Fibroblast of the aortic adventitia (primary cell): ENCODE data around the gene RUBCNL. TPM values are rescaled to one million over a fixed set of nuclear protein-coding genes. Genes with fewer than 3 reads are reported as not detected.
"Not testable (repeated sequence)": the region's sequence is repeated elsewhere in the genome, so short reads cannot be mapped to it uniquely, and the experiment has no call there.

Source experiments
- DNase-seq: peaks from one replicate; pipeline ENCODE4 v3.0.0-alpha.2; 2010; ENCODE audit warnings: low read depth
- H3K4me3 ChIP-seq: 2 replicates; pipeline ENCODE4 v1.5.1; 2011; ENCODE audit warnings: low read depth, mild to moderate bottlenecking, control low read depth, low read length, moderate library complexity
- CTCF ChIP-seq: IDR thresholded peaks from 2 replicates; pipeline ENCODE4 v1.5.1; 2011; ENCODE audit warnings: mild to moderate bottlenecking, low read length, control low read depth, inconsistent platforms; ENCODE audit not compliant: insufficient read depth
- total RNA-seq: library from RNA; depleted of rRNA; stranded (reverse); fragments of >200 nt; gene quantifications from 2 replicates; pipeline ENCODE4 v1.2.3, GENCODE V29; 2012; ENCODE audit warnings: low replicate concordance

Gene RUBCNL, protein sequence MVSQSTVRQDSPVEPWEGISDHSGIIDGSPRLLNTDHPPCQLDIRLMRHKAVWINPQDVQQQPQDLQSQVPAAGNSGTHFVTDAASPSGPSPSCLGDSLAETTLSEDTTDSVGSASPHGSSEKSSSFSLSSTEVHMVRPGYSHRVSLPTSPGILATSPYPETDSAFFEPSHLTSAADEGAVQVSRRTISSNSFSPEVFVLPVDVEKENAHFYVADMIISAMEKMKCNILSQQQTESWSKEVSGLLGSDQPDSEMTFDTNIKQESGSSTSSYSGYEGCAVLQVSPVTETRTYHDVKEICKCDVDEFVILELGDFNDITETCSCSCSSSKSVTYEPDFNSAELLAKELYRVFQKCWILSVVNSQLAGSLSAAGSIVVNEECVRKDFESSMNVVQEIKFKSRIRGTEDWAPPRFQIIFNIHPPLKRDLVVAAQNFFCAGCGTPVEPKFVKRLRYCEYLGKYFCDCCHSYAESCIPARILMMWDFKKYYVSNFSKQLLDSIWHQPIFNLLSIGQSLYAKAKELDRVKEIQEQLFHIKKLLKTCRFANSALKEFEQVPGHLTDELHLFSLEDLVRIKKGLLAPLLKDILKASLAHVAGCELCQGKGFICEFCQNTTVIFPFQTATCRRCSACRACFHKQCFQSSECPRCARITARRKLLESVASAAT
- total RNA-seq, result 0.16 and 4.6 TPM in 2 replicates

DNA sequence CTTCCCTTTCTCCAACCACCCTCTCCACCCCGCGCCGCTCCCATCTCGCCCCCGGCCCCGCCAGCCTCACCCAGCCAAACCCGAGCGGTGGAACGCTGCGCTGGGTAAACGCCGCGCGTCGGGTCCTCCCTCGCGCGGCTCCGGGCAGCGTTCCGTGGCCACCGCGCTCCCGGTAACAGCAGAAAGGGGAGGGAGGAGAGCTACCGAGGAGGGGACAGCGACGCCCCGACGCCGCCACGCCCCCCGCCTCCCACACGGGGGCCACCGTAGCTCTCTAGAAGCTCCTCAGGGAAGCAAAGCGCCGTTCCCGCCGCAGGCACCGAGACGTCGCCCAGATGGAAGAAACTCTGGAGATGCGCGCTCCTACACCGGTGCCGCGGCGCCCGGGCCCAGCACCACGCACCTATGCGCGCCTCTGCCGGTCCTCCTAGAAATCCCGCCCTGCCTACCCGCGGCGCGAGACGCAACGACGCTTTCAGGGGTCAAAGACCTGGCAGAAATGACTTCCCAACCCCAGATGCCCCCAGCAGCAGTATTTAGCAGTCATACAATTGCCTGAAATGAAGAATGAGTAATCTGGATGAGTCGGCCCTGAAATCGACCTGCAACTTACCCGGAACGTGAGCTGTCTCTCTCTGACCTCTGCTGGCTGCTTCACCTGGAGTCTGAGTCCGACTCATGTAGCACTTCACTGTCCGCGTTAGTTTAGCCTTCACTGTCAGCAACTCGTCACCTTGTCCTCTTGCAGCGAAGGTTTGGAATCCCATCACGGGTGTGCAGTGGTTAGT lies at the start of gene RUBCNL:
RUBCNL (minus strand) TSS at position 189 of the 788 bp plus-strand sequence. CDS start 14,777 bp downstream, outside the sequence.
- no peak for DNase-seq
- TF ChIP-seq CTCF, result no peak
- peak within 1 kb of the TSS; percentile 63 for H3K4me3 ChIP-seq

DNA sequence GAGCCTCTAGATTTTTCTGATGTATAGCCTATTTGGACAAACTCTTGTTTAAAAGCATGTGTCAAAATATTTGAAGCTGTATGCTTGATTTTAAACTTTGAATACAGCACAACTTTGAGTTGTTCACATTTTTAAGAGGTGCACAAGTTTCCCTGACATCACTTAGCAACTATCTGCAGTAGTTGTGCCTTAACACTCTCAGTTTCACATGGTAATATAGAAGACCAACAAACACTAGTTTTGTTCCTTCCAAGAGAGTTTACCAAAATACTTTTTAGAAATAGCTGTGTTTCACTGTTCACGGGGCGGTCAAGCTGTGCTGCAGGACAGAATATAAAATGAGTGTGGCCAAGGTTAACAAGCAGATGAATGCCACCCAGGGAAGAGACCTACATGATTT lies 42.5 kb upstream of the RUBCNL start:
- H3K4me3 ChIP-seq, DNase-seq: not testable (repeated sequence)

- no peak for DNase-seq
- H3K4me3 ChIP-seq, result no peak overlapping the region
- TF ChIP-seq CTCF, result no peak
These were observed 18.4 kb upstream of the RUBCNL start for GRCh38 chr13:46405457-46405856.

DNA sequence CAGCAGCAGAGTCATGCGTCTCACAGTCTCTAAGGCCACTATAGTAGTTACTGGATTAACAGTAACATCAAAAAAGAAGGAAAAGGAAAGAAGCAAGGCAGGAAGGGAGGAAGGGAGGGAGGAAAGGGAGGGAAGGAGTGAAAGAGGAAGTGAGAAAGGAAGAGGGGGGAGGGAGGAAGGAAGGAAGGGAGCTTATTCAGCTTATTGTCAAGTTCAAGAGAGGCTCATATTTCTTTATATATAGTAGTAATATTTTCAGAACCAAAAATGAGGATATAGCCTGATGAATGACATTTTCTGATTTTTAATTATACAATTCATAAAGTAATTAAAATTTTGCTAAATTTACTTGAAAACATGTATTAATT lies 17.7 kb upstream of the RUBCNL start:
- H3K4me3 ChIP-seq, result no peak overlapping the region
- DNase-seq, result no peak
- TF ChIP-seq CTCF, result no peak

GRCh38 chr13:46403851-46404732 lies 17.0 kb upstream of the RUBCNL start:
- no peak overlapping the region for H3K4me3 ChIP-seq
- DNase-seq, result no peak
- TF ChIP-seq CTCF, result no peak

GRCh38 chr13:46402178-46402577 lies 15.1 kb upstream of the RUBCNL start:
- H3K4me3 ChIP-seq, result no peak overlapping the region
- no peak for TF ChIP-seq CTCF
- no peak for DNase-seq
